ENCODE measurements around the gene TTLL1. TPM values are rescaled to one million over a fixed set of nuclear protein-coding genes. Genes with fewer than 3 reads are reported as not detected.

The TTLL1 gene
- total RNA-seq, 1 experiment from 2014 or later, result 5.5 TPM

DNA sequence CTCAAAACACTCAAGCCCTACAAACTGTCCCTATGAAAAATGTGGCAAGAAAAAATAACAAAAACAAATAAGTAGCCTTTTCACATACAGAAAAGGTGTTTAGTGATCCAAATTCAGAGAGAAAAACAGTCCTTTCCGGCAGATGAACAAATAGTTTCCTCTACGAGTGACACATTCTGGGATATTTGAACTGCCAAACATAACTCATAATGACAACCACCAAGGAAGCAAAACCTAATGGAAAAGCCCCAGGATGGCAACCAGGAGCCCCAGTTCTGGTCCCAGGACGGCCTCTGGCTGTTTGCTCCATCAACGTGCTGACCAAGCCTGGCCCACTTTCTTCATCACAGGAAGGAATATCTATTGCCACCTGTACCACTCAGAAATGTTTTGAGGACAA, 80.3 kb downstream of the TTLL1 start (continued):
- no peak for TF ChIP-seq ZNF138 (CRISPR knock-in tag; conservative IDR thresholded peaks at IDR 0.05)
- TF ChIP-seq, protein P1, sequence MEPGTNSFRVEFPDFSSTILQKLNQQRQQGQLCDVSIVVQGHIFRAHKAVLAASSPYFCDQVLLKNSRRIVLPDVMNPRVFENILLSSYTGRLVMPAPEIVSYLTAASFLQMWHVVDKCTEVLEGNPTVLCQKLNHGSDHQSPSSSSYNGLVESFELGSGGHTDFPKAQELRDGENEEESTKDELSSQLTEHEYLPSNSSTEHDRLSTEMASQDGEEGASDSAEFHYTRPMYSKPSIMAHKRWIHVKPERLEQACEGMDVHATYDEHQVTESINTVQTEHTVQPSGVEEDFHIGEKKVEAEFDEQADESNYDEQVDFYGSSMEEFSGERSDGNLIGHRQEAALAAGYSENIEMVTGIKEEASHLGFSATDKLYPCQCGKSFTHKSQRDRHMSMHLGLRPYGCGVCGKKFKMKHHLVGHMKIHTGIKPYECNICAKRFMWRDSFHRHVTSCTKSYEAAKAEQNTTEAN (CRISPR knock-in tag; IDR thresholded peaks at IDR 0.05), result no peak
- no peak for TF ChIP-seq ETV6 (CRISPR knock-in tag; IDR thresholded peaks at IDR 0.05)
- no peak for TF ChIP-seq MXD4 (CRISPR knock-in tag; IDR thresholded peaks at IDR 0.05; ENCODE audit: borderline replicate concordance)
- TF ChIP-seq, protein P2, sequence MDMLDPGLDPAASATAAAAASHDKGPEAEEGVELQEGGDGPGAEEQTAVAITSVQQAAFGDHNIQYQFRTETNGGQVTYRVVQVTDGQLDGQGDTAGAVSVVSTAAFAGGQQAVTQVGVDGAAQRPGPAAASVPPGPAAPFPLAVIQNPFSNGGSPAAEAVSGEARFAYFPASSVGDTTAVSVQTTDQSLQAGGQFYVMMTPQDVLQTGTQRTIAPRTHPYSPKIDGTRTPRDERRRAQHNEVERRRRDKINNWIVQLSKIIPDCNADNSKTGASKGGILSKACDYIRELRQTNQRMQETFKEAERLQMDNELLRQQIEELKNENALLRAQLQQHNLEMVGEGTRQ (CRISPR knock-in tag; IDR thresholded peaks at IDR 0.05), result no peak

DNA sequence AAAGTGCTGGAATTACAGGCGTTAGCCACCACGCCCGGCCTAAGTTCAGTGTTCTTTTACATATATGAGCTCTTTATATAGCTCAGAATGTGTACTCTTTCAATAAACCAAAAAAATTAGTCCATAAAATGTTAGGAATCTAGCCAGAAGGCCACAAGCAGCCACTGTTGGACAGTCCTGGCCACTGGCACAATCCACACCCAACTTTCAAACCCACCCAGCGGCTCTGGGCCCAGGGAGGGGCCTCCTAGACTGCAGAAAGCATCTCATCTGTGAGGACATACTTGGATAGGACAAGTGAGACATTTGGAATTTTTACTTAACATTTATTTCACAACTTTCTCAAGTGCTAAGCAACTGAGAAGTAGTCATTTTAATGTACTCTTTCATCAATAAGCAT, 80.7 kb downstream of the TTLL1 start:
- ATAC-seq, result no peak
- Mint-ChIP-seq H3K4me1 (peaks cover 66% of the 10 kb centered on the region), H3K4me3 (no peak overlapping the region)

More for the DNA sequence above, 80.7 kb downstream of the TTLL1 start:
- Mint-ChIP-seq H3K9me3 (peaks cover 4% of the 10 kb centered on the region), H3K27ac (no peak overlapping the region), H3K27me3 (ENCODE audit: low read depth) (no peaks in the 10 kb centered on the region), H3K36me3 (peaks cover 4% of the 10 kb centered on the region)
- POLR2A ChIA-PET, result no interaction called here
- no peak for DNase-seq (ENCODE audit: low spot score)
- TF ChIP-seq, protein P3, sequence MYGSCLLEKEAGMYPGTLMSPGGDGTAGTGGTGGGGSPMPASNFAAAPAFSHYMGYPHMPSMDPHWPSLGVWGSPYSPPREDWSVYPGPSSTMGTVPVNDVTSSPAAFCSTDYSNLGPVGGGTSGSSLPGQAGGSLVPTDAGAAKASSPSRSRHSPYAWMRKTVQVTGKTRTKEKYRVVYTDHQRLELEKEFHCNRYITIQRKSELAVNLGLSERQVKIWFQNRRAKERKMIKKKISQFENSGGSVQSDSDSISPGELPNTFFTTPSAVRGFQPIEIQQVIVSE (CRISPR knock-in tag; IDR thresholded peaks at IDR 0.05; ENCODE audit: borderline replicate concordance), result no peak
- TF ChIP-seq, protein P4, sequence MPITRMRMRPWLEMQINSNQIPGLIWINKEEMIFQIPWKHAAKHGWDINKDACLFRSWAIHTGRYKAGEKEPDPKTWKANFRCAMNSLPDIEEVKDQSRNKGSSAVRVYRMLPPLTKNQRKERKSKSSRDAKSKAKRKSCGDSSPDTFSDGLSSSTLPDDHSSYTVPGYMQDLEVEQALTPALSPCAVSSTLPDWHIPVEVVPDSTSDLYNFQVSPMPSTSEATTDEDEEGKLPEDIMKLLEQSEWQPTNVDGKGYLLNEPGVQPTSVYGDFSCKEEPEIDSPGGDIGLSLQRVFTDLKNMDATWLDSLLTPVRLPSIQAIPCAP (CRISPR knock-in tag; IDR thresholded peaks at IDR 0.05), result no peak
- TF ChIP-seq, protein P5, sequence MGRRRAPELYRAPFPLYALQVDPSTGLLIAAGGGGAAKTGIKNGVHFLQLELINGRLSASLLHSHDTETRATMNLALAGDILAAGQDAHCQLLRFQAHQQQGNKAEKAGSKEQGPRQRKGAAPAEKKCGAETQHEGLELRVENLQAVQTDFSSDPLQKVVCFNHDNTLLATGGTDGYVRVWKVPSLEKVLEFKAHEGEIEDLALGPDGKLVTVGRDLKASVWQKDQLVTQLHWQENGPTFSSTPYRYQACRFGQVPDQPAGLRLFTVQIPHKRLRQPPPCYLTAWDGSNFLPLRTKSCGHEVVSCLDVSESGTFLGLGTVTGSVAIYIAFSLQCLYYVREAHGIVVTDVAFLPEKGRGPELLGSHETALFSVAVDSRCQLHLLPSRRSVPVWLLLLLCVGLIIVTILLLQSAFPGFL (CRISPR knock-in tag; IDR thresholded peaks at IDR 0.05; ENCODE audit: borderline replicate concordance), result no peak
- TF ChIP-seq JAZF1 (CRISPR knock-in tag; IDR thresholded peaks at IDR 0.05), result no peak
- TF ChIP-seq EMX1 (CRISPR knock-in tag; IDR thresholded peaks at IDR 0.05), result no peak
- no peak for TF ChIP-seq ETV6 (CRISPR knock-in tag; IDR thresholded peaks at IDR 0.05)
- no peak for TF ChIP-seq CREB1 (CRISPR knock-in tag; IDR thresholded peaks at IDR 0.05)
- TF ChIP-seq, protein P6, sequence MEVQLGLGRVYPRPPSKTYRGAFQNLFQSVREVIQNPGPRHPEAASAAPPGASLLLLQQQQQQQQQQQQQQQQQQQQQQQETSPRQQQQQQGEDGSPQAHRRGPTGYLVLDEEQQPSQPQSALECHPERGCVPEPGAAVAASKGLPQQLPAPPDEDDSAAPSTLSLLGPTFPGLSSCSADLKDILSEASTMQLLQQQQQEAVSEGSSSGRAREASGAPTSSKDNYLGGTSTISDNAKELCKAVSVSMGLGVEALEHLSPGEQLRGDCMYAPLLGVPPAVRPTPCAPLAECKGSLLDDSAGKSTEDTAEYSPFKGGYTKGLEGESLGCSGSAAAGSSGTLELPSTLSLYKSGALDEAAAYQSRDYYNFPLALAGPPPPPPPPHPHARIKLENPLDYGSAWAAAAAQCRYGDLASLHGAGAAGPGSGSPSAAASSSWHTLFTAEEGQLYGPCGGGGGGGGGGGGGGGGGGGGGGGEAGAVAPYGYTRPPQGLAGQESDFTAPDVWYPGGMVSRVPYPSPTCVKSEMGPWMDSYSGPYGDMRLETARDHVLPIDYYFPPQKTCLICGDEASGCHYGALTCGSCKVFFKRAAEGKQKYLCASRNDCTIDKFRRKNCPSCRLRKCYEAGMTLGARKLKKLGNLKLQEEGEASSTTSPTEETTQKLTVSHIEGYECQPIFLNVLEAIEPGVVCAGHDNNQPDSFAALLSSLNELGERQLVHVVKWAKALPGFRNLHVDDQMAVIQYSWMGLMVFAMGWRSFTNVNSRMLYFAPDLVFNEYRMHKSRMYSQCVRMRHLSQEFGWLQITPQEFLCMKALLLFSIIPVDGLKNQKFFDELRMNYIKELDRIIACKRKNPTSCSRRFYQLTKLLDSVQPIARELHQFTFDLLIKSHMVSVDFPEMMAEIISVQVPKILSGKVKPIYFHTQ (CRISPR knock-in tag; IDR thresholded peaks at IDR 0.05), result no peak
- TF ChIP-seq, protein P7, sequence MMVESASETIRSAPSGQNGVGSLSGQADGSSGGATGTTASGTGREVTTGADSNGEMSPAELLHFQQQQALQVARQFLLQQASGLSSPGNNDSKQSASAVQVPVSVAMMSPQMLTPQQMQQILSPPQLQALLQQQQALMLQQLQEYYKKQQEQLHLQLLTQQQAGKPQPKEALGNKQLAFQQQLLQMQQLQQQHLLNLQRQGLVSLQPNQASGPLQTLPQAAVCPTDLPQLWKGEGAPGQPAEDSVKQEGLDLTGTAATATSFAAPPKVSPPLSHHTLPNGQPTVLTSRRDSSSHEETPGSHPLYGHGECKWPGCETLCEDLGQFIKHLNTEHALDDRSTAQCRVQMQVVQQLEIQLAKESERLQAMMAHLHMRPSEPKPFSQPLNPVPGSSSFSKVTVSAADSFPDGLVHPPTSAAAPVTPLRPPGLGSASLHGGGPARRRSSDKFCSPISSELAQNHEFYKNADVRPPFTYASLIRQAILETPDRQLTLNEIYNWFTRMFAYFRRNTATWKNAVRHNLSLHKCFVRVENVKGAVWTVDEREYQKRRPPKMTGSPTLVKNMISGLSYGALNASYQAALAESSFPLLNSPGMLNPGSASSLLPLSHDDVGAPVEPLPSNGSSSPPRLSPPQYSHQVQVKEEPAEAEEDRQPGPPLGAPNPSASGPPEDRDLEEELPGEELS (CRISPR knock-in tag; IDR thresholded peaks at IDR 0.05), result no peak
- TF ChIP-seq, protein P8, sequence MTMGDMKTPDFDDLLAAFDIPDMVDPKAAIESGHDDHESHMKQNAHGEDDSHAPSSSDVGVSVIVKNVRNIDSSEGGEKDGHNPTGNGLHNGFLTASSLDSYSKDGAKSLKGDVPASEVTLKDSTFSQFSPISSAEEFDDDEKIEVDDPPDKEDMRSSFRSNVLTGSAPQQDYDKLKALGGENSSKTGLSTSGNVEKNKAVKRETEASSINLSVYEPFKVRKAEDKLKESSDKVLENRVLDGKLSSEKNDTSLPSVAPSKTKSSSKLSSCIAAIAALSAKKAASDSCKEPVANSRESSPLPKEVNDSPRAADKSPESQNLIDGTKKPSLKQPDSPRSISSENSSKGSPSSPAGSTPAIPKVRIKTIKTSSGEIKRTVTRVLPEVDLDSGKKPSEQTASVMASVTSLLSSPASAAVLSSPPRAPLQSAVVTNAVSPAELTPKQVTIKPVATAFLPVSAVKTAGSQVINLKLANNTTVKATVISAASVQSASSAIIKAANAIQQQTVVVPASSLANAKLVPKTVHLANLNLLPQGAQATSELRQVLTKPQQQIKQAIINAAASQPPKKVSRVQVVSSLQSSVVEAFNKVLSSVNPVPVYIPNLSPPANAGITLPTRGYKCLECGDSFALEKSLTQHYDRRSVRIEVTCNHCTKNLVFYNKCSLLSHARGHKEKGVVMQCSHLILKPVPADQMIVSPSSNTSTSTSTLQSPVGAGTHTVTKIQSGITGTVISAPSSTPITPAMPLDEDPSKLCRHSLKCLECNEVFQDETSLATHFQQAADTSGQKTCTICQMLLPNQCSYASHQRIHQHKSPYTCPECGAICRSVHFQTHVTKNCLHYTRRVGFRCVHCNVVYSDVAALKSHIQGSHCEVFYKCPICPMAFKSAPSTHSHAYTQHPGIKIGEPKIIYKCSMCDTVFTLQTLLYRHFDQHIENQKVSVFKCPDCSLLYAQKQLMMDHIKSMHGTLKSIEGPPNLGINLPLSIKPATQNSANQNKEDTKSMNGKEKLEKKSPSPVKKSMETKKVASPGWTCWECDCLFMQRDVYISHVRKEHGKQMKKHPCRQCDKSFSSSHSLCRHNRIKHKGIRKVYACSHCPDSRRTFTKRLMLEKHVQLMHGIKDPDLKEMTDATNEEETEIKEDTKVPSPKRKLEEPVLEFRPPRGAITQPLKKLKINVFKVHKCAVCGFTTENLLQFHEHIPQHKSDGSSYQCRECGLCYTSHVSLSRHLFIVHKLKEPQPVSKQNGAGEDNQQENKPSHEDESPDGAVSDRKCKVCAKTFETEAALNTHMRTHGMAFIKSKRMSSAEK (CRISPR knock-in tag; IDR thresholded peaks at IDR 0.05; ENCODE audit: borderline replicate concordance), result no peak
- no peak for TF ChIP-seq NR3C1 (CRISPR knock-in tag; conservative IDR thresholded peaks at IDR 0.05; ENCODE audit: low read depth)
- no peak for TF ChIP-seq RELA (CRISPR knock-in tag; IDR thresholded peaks at IDR 0.05; ENCODE audit: borderline replicate concordance)
- TF ChIP-seq PRRX2 (CRISPR knock-in tag; IDR thresholded peaks at IDR 0.05), result no peak
- no peak for TF ChIP-seq TCF7 (CRISPR knock-in tag; IDR thresholded peaks at IDR 0.05; ENCODE audit: low read depth)
- TF ChIP-seq ZNF219 (CRISPR knock-in tag; IDR thresholded peaks at IDR 0.05; ENCODE audit: borderline replicate concordance), result no peak
- TF ChIP-seq GABPB1 (CRISPR knock-in tag; IDR thresholded peaks at IDR 0.05), result no peak
- CTCF ChIA-PET, result interaction anchor here (2.1 kb wide), 1 partner anchor 141 kb away, joined by 5 read pairs; no protein-coding TSS in a partner anchor
